D341Med (cell line): ENCODE measurements around the gene TMEM141.
"Not testable (repeated sequence)": the region's sequence is repeated elsewhere in the genome, so short reads cannot be mapped to it uniquely, and the experiment has no call there.

Experiments
- DNase-seq: peaks from one replicate; pipeline ENCODE4 v3.0.0; 2012; ENCODE audit warnings: low spot score

Gene TMEM141

DNA sequence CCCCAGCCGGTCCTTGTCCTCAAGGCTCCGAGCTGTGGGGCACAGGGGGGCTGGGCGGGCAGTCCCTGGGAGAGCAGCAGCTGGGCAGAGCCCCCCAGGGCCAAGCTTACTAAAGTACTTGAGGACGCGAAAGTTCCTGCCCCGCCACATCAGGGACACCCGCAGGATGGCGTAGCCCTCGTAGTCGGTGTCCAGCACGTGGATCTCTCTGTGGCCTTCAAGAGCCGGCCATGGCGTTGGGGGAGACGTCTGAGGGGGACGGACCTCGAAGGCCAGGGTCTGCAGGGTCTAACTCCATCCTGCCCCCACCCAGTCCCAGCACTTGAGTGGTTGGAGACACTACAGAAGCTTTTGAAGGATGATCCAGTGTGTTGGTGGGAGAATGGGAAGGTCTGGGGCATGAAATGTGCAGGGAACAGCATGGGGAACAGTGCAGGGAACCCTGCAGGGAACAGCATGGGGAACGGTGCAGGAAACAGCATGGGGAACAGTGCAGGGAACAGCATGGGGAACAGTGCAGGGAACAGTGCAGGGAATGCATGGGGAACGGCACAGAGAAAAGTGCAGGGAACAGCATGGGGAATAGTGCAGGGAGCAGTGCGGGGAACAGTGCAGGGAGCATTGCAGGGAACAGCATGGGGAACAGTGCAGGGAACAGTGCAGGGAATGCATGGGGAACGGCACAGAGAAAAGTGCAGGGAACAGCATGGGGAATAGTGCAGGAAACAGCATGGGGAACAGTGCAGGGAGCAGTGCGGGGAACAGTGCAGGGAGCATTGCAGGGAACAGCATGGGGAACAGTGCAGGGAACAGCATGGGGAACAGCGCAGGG, 35.6 kb upstream of the TMEM141 start:
- not testable (repeated sequence) for DNase-seq

DNA sequence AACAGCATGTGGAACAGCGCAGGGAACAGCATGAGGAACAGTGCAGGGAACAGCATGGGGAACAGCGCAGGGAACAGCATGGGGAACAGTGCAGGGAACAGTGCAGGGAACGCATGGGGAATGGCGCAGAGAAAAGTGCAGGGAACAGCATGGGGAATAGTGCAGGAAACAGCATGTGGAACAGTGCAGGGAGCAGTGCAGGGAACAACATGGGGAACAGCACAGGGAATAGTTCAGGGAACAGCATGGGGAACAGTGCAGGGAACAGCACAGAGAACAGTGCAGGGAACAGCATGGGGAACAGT, 35.1 kb upstream of the TMEM141 start:
- DNase-seq, result no peak

DNA sequence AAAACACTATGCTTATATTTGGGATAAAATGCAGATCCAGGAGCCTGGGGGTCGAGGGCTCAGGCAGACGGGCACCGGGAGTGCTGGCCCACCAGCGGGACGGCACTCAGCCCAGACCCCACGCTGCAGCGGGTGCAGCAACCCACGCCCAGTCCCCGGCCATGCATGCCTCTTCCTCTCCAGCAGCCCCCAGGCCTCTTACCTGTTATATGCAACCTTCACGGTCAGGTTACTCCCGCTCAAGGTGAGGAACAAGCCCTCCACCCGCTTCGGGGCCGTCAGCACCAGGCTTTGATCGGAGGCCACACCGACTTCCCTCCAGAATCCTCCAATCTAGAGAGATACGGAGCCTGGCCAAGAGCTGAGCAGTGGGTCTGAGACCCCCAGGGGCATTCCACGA, 34.3 kb upstream of the TMEM141 start:
- DNase-seq, result no peak

DNA sequence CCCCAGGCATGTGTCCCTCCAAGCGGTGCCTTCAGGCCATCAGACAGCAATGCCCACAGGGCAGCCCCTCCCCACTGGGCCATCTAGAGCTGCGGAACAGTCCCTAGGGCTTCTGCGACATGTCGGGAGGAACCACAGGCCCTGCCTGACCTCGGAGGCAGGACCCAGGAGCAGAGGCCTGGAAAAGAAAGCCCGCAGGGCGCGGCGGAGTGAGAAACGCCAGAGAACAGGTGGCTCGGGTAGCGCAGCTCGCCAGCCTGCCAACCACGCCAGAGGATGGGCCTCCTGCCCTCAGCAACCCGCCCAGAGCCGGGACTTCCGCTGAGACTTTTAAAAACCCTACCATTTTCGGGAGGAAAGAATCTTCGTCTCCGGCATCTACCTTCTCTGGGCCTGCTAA, 33.8 kb upstream of the TMEM141 start:
- DNase-seq, result no peak

DNA sequence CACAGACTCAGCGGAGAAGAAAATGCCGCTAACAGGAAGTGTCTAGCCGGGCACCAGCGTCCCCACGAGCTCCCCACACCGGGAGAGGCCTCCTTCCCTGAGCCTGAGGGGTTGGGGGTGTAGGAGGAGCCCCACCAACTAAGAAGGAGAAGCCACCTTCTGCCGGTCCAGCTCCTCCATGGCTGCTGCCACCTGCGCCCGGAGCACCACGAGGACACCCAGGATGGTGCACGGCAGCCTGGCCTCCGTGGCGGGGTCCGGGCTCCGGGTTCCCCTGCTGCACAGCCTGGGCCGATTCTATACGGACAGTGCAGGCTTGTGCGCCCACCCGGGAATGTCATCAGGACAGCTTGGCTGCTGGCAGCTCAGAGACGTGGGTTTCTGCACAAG, 33.4 kb upstream of the TMEM141 start:
- DNase-seq, result no peak

DNA sequence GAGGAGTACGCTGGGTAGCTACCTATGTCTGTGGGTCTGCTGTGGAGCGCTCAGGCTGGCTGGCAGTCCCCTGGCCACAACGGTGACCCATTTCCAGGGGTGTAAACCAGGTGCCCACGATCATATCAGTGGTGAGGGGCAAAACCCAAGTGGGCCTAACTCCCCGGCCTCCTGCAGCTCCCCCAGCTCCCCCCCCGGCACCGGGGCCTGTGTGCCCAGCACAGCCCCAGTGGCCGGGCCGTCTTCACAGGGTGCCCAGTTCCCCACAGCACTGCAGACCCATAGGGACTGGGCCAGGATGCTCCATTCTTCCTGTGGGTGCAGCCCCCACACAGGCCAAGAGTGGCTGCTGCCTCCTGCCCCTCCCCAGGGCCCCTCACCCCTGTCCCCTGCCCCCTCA, 32.1 kb upstream of the TMEM141 start:
- peak; percentile 8 for DNase-seq

DNA sequence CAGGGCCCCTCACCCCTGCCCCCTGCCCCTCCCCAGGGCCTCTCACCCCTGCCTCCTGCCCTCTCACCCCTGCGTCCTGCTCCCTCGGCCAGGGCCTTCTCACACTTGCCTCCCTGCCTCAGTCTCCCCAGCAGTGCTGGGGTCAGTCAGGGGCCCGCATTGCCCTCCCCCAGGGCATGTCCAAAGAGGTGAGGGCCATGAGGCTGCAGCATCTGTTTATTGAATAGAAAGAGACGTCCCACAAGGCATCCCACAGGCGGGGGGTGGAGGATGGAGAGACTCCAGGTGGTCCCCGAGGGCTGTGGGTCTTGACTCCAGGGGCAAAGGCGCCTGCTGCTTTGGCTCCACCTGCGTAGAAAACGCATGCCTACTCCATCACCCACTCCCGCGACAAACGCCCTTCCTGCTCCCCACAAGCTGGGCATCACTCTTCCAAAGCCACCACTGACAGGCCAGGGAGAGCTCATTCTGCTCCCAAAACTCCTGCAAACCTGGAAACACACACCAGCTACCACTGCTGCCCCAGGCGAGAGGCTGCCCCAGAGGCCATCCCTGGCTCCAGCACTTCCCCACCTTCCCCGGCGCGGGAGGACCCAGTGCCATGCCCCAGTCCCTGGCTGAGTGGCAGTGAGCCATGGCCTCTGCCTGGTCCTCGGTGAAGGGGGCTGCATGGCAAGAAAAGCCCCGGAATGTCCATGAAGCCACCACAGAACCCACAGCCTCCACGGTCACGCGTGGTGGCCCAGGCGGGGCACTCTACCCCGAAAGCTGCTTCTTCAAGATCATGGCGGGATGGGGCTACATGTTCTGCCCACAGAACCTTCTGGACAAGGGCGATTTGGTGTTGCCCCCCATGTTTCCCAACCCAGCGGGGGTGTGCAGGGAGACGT, 31.5 kb upstream of the TMEM141 start:
- DNase-seq, result peak; percentile 12

DNA sequence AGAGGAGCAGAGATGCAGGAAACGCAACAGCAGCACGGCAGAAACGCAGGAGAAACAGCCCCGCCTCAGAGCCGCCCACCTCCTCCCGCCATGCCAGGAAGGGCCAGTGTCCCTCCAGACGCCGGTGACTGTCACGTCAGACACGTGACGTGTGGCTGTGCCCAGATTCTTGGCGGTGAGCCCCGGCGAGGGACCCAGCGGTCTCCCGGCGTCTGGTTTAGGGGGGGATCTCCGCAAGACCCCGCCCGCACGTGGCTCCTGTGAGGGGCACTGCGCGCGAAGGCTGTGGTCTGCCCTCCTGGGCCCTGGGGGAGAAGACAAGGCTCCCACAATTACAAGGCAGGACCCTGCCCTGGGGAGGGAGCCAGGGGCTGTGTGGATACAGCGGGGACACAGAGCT, 30.7 kb upstream of the TMEM141 start:
- no peak for DNase-seq

DNA sequence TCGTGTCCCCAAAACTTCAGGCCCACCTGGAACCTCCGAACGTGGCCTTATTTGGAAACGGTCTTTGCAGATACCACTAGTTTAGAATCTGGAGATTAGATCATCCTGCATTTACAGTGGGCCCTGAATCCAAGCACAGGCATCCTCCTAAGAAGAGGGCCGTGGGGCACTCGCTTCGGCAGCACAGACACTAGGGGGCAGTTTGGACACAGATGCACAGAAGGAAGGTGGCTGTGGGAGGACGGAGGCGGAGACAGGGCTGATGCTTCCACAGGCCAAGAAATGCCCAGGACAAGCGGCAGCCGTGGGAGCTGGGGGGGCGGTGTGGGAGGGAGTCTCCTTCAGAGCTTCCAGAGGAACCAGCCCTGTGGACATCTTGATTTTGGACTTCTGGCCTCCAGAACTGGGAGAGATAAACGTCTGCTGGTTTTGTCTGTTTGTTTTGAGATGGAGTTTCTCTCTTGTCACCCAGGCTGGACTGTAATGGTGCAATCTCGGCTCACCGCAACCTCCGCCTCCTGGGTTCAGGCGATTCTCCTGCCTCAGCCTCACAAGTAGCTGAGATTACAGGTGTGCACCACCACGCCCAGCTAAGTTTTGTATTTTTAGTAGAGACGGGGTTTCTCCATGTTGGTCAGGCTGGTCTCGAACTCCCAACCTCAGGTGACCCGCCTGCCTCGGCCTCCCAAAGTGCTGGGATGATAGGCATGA, 30.2 kb upstream of the TMEM141 start:
- peak; percentile 79 for DNase-seq

DNA sequence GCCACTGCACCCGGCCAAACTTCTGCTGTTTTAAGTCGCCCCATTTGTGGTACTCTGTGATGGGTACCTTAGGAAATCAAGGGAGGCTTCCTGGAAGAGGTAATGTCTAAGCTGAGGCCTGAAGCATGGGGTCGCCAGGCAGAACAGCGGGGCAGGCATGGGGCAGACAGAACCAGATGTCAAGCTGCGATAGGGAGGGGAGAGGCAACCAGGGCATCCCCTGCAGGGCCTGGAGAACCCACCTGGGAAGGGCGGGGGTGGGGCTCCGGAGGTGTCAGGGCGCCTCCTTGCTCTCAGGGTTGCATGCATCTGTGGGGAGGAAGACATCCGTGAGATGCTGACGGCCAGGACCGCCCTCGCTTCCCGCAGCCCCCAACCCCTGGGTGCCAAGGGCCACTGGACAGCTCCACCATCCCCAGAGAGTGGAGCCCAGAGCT, 29.6 kb upstream of the TMEM141 start:
- DNase-seq, result no peak

DNA sequence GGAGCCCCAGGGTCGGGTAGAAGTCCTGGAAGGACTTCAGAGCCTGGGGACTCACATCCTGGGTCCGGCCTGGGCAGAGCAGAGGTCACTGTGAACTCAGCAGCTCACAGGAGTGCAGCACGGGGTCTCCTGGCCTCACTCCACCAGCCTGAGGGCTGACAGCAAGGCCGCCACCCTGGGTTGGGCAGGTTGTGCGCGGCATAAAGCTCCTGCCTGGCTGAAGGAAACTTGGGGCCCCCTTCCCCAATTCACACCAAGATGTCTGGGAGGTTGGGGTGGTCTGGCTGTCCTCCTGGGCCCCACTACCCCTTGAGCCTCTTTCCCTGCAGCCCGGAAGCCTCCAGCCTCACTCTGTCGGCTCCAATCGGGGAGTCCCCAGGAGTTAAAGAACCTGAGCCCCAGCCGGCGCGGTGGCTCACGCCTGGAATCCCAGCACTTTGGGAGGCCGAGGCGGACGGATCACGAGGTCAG, 28.9 kb upstream of the TMEM141 start:
- DNase-seq, result no peak

DNA sequence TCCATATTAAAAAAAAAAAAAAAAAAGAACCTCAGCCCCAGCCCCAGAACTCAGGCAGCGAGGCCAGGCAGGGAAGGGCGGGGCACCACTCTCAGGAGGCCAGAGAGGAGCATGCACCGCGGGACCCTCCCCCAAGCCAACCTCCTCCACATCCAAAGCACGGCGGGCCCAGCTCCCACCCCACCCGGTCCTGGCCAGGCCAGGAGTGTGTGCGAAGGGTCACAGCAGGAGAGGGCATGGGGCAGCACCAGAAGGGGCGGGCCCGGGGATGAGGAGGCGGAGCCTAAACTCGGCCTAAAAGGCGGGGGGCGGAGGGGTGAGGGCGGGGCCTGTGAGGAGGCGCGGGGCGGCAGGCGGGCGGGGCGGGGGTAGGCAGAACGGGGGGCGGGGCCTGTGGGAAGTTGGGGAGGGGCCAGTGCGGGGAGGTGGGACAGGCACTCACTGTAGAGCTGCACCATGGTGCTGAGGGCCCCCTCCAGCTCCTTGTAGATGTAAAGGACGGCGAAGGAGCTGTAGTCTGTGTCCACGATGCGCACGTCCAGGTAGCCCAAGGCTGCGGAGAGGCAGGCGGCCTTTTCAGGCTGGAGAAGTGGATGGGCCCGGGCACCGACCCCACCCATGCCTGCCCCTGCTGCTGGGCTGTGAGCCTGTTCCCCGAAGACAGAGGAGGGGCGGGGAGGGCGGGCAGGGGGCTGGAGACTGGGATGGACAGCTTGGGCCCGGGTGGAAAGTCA, 28.1 kb upstream of the TMEM141 start:
- peak; percentile 72 for DNase-seq

DNA sequence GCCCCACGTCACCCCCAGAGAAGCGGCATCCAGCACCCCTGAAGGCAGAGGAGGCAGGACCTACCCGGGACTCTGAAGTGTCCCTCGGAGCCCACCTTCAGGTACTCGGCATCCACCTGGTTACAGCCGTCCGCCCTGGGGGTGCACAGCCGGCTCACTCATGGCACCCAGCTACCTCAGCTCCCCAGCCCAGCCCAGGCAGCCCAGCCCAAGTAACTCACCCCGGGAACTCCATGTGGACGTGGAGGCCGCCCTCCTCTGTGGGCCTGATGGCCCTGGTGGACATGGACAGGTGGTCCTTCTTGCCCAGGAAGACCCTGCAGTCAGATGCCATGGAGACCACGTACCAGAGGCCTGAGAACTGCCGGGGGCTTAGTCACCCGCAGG, 27.5 kb upstream of the TMEM141 start:
- DNase-seq, result no peak

DNA sequence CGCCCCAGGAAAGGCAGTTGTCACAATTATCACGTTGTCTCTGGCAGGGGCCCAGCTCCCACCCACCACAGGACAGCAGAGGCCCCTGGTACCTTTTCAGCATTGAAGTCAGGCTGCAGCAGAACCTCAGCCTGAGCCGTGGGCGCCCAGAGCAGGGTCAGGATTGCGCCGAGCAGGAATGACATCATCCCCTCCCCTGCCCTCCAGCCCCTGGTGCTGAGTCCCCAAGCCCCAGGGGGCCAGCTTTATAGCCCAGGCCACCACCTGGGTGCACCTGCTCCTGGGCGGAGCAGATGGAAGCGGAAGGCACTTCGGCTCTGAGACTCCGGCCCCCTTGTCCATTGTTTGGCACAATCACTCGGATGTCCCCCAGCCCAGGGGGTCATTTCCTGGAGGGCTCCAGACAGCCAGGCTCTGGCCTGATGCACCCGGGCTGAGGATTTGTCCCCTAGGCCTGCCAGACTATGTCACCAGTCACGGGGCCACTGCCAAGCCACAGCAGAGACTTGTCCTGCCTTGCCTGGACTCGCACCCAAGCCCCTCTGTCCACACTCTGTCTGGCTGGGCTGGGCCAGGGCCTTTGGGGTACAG, 26.7 kb upstream of the TMEM141 start, which contains the start of gene LCN15:
Gene LCN15 (minus strand): TSS at position 218 of the 591 bp plus-strand sequence. CDS start 30 bp downstream, at position 188.
- no peak for DNase-seq

DNA sequence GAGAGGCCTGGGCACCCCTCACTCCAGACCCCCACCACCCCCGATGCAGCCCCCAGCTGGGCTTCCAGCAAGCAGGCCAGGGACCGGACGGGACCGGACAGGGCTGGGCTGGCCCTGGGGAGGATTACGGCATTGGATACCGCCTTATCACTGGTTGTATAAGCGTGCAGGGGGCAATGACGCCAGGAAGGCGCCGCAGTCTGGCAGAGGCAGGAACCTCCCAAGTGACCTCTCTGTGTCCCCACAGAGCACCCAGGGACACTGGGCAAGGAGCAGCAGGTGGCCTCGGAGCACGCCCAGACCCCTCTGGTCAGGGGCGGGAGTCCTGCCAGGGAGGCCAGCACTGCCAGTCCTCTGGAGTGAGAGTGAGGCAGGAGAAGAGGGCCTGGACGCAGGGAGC, 26.1 kb upstream of the TMEM141 start:
- no peak for DNase-seq

DNA sequence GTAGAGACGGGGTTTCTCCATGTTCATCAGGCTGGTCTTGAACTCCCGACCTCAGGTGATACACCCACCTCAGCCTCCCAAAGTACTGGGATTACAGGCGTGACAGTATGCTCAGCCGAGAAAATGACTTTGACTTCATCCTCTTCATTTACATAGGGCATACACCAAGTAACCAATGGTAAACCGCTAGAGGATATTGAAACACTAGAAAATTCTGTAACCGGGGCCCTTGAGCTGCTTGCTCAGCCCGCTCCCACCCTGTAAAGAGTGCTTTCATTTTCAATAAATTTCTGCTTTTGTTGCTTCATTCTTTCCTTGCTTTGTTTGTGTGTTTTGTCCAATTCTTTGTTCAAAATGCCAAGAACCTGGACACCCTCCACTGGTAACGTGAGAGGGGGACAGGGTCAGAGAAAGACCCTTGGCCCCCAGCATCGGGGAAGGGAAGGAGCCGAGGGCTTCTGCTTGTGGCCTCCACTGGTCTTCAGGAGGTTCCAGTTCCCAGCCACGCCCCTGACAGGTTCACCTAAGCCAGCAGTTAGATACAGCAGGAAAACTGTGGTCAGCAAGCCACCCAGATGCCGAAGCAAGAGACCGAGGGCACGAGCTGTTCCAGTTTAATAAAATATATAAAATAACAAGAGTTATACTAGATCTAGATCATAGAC, 25.3 kb upstream of the TMEM141 start:
- not testable (repeated sequence) for DNase-seq

DNA sequence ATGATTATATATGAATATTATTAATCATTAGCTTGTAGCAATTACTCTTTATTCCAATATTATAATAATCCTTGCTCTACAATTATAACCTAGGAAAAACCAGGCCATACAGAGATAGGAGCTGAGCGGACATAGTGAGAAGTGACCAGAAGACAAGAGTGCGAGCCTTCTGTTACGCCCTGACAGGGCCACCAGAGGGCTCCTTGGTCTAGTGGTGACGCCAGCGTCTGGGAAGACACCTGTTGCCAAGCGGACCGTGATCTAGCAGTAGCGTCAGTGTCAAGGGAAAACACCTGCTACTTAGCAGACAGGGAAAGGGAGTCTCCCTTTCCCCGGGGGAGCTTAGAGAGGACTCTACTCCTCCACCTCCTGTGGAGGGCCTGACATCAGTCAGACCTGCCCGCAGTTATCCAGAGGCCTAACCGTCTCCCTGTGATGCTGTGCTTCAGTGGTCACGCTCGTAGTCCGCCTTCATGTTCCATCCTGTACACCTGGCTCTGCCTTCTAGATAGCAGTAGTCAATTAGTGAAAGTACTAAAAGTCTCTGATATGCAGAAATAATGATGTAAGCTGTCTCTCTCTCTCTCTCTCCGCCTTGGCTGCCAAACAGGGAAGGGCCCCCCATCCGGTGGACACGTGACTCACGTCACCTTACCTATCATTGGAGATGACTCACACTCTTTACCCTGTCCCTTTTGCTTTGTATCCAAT, 24.6 kb upstream of the TMEM141 start:
- not testable (repeated sequence) for DNase-seq

DNA sequence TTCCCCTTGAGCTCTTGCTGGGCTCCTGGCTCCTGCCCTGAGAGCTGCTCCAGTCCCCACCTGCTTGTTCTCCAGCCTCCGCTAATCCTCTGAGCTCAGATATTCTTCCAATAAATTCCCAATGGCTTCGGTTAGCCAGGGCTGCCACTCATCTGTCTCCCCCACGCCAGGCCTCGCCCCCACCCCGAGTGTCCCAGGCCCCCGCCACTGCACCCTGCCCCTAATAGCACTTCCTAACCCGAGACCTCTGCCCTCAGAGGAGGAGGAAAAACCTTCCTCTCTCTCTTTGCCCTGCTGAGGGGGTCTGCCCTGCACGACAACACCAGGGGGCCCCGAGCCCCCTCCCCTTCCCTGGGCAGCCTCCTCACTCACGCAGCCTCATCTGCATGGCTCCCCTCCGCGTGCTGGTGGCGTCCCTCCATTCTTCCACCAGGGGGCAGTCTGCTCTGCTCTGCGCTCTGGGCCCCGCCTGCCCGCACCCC, 21.4 kb upstream of the TMEM141 start:
- peak; percentile 87 for DNase-seq

DNA sequence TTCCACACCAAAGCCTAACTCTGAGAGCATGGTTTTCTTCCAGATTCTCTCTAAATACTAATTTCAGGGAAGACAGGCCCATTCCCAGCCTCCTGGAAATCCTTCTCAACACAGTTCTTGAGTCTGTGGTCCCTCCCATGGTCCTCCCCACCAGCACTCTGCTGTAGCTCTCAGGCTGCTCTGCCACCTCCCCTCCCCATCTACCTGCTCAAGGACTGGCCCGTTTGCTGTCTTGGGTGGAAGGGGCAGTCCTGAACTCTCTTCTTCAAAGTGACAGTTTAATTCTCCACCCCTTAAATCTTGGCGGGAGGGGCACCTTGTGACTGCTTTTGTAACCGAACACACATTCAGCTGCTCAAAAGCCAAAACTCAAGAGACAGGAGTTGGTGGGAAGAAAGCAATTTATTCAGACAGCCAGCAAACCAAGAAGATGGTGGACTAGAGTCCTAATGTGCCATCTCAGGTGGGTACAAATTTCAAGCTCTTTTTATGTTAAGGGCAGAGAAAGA, 19.2 kb upstream of the TMEM141 start:
- no peak for DNase-seq
